Hematopoietic multipotent progenitor cell (in vitro differentiated cells): ENCODE data around the gene CDS2. TPM values are rescaled to one million over a fixed set of nuclear protein-coding genes. Genes with fewer than 3 reads are reported as not detected.

Experiments used
- DNase-seq, 3 donors: peaks; one replicate each; pipeline ENCODE4 v3.0.0-alpha.2; 2011 to 2015; ENCODE audit warnings: low read depth in 2 of 3, low spot score in 2 of 3
- total RNA-seq: library from RNA; depleted of rRNA; stranded (reverse); fragments of >200 nt; gene quantifications from one replicate; pipeline ENCODE4 v1.2.3, GENCODE V29; 2012

Gene CDS2
- total RNA-seq, 1 donor: 40.7 TPM

GRCh38 chr20:5177071-5177470 is 50.3 kb downstream of the CDS2 start:
- DNase-seq: no peak

GRCh38 chr20:5178046-5178445 is 51.2 kb downstream of the CDS2 start:
- no peak for DNase-seq

GRCh38 chr20:5180421-5180820 is 53.6 kb downstream of the CDS2 start:
- DNase-seq: no peak

- no peak for DNase-seq
Observed at GRCh38 chr20:5180933-5181332, 54.1 kb downstream of the CDS2 start.

GRCh38 chr20:5181492-5181891 is 54.7 kb downstream of the CDS2 start:
- no peak for DNase-seq

- no peak for DNase-seq
Observed at GRCh38 chr20:5181958-5182357, 55.1 kb downstream of the CDS2 start.

GRCh38 chr20:5182615-5183254 is 55.9 kb downstream of the CDS2 start:
- DNase-seq: no peak

- DNase-seq: no peak
Observed at GRCh38 chr20:5183731-5184474, 57.1 kb downstream of the CDS2 start.

GRCh38 chr20:5184684-5185083 is 57.9 kb downstream of the CDS2 start:
- DNase-seq: no peak

GRCh38 chr20:5187122-5187521 is 60.3 kb downstream of the CDS2 start:
- DNase-seq: no peak

- DNase-seq: no peak
Observed at GRCh38 chr20:5188736-5189135, 61.9 kb downstream of the CDS2 start.

- no peak for DNase-seq
Observed at GRCh38 chr20:5189917-5190316, 63.1 kb downstream of the CDS2 start.

GRCh38 chr20:5190444-5190843 is 63.6 kb downstream of the CDS2 start:
- no peak for DNase-seq

GRCh38 chr20:5191829-5192569 is 65.2 kb downstream of the CDS2 start:
- peak; percentile 19 to 89 (median 60) for DNase-seq

- DNase-seq: no peak
Observed at GRCh38 chr20:5192570-5193431, 66.0 kb downstream of the CDS2 start.

- no peak for DNase-seq
Observed at GRCh38 chr20:5195655-5196054, 68.8 kb downstream of the CDS2 start.

GRCh38 chr20:5196149-5196548 is 69.3 kb downstream of the CDS2 start:
- no peak for DNase-seq

- DNase-seq: no peak
Observed at GRCh38 chr20:5197270-5197827, 70.5 kb downstream of the CDS2 start.

GRCh38 chr20:5197847-5198650 is 71.2 kb downstream of the CDS2 start:
- no peak for DNase-seq

- DNase-seq: no peak
Observed at GRCh38 chr20:5198651-5198924, 71.8 kb downstream of the CDS2 start.
